ENCODE data around the gene IGSF21.

The IGSF21 gene

DNA sequence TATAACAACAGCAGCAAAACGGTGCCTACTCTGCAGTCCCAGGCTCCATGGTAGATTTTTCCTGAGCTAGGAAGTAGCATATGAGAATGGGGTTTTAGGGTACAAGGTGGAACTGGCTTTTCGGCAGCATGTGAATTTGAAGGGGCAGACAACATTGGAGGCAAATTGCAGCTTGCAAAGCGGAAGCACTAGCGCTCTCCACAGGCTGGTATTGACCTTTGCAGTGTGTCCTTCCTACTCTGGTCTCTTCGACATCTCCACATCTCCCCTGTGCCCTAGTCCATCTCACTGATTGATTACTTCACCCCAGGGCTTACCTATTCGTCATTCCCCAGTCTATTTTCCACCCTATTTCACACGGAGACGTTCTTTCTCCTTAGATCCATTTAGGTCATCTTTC, 13.0 kb downstream of the IGSF21 start:
- no peak for DNase-seq

DNA sequence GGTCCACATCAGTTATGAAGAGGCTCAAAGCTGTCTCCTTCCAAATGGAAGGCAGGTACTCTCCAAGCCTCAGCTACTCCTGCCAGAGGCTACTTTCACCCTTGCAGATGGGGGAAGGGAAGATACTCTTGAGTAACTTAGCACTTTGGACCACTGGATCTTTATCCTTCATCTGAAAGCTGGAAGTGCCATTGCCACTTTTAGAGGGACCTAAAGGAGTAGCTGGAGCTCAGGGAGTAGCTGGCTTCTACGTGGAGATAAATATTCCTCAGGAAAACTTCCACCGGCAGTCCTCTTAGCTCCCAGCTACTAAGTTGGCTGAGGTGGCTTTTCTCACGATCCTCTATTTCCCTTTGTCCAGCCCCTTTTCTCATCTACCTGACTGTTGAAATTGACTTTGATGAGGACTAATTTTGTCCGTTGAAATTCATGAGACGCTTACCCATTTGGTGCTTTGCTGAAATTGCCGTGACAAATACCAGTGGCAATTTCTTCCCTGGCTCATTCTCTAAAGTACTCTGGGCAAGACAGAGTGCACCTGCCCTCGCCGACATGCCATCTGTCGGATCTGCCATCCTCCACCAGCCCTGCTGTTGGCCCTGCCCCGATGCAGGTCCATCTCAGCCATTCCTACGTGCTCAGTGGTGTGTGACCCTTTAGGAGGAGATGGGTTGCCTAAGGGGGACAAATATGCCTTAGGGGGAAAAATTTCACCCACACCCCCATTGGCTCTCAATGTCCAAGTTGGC, 13.6 kb downstream of the IGSF21 start:
- no peak for DNase-seq

DNA sequence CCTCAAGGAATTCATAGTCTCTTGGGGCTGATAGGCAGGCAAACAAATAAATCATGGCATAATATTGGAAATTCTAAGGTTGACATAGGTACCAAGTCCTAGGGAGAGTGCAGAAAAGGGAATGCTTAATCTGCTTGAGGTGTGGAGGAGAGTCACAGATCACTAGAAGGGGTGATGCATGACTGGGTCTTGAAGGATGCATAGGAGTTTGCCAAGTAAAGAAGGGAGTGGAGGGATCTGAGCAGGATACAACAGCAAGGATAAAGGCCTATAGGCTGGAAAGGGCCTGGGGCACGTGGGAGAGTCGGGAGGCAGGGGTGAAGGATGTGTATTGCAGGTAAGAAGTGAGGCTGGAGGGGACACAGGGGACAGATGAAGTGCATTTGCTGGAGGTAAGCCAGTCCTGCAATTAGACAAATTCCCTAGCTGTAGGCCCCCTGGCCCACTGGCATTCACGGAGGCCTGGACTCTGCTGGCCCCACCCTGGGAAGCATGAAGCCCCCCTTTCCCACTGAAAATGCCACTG, 15.9 kb downstream of the IGSF21 start:
- DNase-seq: no peak

DNA sequence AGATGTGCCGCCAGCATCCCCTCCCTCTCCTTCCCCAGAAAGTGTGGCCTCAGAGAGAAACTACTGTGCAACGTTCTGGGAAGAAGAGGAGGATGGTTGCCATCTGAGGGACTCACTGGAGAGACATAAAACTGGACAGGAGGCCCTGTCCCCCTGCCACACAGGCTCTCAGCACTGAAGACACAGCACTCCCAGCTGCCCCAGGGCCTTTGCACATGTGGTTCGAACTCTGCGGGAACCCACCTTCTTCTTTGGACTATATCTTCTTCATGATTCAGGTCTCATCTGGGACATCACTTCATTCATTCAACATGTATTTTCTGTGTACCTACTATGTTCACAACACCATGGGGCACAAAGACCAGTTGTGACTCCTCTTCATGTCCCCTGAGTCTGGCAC, 17.4 kb downstream of the IGSF21 start:
- DNase-seq: no peak

DNA sequence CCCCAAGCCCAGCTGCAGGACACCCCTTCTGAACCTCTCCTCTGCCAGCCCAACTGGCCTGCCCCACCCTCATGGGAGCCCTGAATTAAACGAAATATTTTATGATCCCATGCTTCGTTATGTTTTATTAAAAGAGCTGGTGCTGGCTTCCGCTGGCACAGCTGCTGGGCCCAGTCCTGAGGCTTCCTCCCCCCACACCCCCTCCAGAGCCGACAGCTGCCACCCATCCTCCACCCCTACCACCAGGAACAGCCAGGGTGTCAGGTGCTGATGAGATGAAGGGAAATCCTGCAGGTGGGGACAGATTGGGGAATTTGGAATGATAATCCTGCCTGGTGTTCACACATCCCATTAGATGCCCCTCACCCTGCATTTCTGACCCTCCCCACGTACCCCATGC, 19.0 kb downstream of the IGSF21 start:
- no peak for DNase-seq

DNA sequence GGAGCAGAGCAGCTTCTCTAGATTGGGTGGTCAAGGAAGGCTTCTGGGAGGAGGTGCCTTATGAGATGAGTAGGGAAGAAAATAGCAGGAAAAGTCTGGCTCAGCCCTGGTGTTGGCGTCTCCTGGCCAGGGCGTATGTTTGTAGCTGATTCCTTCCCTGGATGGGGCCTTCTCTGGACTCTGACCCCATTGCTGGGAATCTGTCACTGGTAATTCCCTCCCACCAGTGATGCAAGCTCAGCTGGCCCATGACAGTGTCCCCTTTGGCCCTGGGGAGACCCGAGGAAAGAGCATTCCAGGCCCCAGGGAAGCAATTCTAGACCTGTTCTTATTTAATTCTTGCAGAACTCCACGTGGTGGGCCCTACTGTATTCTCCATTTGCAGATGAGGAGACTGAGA, 20.7 kb downstream of the IGSF21 start:
- no peak for DNase-seq

DNA sequence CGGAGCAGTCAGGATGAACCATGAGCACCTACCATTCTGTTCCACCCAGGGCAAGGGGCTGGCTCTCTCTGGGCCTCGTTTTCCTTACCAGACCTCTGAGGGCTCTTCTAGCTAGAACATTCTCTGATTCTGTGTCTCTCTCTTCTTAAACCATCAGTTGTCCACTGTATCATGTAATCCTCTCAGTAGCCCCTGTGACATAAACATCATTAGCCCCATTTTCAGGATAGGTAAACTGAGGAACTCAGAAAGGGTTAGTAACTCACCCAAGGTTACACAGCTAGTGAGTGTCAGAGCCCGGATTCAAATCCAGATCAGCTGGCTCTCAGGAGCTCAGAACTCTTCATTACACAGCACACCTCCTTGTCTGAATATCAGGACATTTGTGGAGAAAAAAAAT, 22.8 kb downstream of the IGSF21 start:
- no peak for DNase-seq

DNA sequence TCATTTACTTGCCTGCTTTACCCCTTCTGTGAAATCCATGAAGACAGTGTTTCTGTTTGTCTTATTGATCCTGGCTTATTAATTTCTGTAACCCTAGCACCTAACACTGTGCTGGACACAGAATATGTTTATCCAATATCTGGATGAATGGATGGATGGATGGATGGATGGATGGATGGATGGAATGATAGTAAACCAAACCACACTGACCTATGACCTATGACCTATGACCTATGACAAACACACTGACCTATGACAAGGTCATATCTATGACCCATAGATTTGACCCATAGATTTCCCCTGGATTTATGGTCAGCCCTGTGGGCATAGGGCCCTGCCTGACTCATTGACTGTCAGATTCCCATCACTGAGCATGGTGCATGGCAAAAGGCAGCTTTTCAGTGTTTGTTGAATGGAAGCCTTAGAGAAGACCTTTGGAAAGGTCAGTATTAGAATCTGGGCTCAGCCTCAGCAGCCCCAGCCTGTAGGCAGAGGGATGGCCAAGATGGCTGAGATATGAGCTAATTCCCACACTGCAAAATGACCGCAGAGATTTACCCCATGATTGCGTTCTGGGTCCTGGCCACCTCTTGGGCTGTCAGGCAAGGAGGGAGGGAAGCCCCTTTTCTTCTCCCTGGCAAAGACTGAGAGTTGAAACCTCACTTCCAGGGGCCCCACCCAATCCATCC, 24.6 kb downstream of the IGSF21 start:
- DNase-seq: no peak

DNA sequence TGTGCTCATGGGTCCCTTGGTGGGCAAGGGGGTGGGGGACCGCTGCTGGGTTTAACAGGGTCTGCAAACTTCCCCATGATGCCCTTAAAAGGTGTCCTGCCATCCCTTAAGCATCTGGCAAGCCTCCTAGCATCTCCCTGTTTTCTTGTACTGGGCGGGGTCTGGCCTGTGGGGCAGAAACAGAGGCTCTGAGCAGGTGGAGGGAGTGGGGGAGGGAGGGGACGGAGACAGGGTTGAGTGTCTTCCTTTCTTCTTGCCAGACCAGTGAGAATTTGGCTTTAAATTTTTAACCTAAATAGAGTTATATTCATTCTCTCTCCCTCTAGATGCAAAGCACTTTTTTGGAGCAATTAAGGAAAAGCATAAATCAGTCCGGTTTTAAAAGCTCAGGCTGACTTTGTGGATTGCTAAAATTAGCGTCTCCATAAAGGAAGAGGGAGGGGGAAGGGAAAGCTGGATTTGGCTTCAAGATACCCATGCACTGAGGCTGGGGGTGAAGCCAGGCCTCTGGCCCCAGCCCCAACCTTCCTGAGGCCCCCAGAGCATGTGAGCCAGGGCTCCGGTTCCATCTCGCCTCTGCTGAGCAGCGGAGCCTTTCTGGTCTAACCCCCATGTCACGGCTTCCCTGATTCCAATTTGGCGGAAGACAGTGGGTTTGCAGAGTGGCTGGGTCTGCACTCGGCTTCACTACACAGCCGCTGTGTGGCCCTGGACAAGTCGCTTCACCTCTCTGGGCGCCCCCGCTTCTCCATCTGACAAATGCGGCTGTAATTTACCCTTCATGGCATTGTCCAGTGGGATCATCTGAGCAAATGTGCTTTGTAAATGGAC, 25.3 kb downstream of the IGSF21 start:
- DNase-seq: no peak

DNA sequence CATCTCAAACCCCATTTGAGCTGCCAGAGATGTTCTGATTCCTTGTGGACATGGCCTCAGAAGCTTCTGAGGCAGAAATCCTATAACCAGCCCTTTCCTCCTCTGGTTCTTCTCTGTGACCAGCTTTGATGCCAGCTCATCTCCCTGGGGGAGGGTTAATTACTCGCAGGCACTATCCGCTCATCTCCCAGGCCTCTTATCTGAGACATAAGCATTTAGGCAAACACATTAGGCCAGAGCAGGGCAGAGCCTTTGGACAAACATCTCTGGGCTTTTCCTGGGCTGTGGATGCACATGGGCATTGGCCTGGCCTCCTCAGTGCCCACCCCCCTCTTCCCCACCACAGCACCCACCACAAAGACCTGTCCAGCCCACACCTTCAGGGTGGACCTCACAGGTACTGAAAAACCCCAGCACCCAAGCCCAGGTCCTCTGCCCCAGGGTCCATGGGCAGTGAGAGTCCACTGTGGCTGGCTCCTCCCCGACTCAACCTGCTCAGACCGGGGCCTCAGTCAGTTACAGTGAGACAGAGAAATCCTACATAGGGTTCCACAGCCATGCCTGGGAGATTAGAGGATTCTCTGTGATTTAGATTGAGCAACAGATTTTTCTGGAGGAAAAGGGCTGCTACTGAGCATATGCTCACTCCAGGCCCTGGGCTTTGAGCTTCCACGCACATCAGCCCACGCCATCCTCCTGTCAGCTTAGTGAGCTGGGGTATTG, 26.9 kb downstream of the IGSF21 start:
- no peak for DNase-seq

DNA sequence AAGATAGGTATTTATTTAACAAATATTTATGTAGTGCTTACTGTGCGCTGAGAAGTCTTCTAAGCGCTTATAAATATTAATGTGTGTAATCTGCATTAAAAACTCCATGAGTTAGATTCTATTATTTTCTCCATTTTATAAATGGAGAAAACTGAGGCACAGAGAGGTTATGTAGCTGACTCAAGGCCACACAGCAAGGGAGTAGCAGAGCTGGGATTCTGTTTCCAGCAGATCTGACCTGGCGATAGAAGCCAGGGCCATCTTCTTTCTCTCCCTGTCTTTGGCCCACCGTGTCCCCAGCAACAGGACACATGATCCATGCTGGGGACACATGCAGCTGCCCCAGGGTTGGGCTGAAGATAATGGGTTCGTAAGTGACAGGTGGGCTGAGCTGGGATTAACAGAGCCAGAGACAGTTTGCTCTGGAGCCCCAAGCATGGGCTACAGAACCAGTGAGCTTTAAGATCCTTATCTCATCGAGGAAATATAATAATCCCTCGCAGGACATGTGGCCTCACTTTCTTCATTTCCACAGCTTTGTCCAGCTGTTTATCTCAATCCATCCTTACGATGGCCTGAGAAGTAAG, 30.3 kb downstream of the IGSF21 start:
- no peak for DNase-seq

DNA sequence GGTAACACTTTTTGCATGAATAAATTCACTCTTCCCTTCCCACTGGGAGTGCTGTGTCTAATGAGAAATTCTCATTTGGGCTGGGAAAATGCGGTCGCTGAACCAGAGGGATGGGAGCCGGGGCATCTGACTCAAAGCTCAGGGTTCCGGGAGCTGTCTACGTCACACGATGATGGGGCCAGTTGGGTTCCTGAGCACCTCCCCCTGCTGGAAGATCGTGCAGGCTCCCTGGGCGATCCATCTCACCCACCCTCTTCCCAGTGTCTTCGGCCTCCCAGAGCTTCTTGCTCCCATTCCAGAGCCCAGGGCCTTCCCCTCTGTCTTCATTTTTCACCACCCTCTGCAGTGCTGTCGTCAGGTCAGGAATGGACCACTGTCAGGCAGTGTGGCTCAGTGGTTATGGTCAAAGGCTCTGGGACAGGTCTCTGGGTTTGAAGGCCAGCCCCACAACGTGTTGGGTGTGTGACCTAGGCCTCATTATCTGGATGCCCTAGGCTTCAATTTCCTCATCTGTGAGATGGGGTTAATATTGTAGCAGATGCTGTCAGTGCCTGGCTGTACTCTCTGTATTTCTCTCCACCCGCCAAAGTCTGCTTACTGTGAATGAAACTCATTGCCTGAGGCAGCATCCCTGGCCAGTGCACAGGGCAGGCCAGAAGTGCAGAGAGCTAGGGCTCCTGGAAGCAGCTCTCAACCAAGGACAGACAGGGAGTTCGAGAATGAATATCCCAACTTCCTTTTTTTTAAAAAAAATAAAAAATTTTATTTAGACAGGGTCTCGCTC, 31.8 kb downstream of the IGSF21 start:
- no peak for DNase-seq

DNA sequence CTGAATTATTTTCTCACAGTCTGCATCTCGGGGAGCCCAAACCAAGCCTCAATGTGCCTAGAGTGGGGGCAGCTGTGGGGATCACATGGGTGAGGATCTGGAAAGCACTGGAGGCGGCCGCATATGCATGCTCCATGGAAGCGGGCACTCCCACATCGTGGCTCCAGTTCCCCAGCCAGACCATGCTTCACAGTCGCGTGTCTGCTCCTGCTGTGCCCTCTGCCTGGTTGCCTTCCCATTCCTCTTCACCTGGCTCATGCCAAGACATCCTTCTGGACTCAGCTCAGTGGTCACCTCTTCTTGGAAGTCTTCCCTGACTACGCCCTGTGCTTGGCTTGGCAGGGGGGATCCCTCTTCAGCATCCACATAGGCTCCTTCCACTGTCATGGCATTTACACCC, 32.8 kb downstream of the IGSF21 start:
- no peak for DNase-seq

DNA sequence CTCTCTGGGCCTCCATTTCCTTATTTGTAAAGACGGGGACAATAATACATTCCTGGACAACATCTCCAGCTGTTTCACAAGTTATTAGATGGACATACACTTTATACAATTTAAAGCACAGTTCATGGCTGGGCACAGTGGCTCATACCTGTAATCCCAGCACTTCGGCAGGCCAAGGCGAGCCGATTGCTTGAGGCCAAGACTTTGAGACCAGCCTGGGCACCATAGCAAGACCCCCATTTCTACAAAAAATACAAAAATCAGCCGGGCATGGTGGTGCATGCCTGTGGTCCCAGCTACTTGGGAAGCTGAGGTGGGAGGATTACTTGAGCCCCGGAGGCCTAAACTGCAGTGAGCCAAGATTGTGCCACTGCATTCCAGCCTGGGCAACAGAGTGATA, 34.1 kb downstream of the IGSF21 start:
- DNase-seq: no peak

DNA sequence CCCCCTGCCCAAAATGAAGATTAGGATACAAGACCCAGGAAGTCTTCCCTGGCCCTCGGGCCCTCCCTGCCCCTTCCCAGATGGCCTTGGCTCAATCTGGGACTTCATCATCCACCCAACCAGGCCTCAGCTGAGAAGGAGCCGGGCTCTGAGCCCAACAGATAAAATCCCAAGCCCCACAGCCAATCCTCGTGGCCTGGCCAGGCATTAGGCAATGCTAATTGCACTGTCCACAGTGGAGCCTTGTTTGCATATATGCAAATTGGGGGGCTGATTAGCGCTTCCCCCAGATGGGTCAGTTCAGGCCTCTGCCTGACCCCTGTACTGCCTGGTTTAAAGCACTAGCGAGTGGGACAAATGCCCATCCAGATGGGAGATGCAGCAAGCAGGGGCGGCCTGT, 34.9 kb downstream of the IGSF21 start:
- no peak for DNase-seq

DNA sequence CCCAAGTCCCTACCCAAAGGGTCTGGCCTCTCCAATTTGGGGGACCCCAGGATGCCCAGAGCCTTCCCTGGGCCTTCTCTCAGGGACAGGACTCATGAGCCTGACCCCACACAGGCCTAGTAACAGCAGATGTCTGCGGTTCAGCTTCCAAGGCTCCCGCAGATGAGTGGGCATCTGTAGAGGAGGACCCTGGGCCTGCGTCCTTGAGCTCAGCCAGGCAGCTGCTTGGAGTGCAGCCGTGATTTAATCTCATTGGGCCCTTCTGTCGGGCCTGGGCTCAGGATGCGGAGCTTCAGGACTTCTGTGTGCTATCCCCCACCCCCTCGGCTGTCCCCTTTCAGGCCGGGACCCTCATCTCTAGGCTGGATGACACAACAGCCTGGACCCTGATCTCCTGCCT, 35.4 kb downstream of the IGSF21 start:
- DNase-seq: no peak

DNA sequence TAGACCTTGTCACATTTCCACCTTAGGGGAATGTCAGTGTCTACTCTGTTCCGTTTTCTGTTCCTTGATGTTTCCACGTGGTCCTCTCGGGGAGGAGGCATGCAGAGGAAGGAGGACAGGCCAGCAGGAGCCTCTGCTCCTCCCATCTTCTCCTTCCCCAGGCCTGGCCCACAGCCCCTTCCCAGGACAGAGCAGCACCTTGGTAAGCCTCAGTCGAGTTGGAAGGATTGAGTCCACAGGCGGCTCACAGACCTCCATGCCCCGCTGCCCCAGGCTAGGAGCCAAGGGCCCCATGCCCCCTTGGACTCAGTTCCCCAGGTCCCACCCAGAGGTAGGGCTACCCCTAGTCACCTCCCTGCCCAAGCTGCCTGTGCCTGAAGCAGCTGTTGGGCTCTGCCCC, 36.5 kb downstream of the IGSF21 start:
- no peak for DNase-seq

DNA sequence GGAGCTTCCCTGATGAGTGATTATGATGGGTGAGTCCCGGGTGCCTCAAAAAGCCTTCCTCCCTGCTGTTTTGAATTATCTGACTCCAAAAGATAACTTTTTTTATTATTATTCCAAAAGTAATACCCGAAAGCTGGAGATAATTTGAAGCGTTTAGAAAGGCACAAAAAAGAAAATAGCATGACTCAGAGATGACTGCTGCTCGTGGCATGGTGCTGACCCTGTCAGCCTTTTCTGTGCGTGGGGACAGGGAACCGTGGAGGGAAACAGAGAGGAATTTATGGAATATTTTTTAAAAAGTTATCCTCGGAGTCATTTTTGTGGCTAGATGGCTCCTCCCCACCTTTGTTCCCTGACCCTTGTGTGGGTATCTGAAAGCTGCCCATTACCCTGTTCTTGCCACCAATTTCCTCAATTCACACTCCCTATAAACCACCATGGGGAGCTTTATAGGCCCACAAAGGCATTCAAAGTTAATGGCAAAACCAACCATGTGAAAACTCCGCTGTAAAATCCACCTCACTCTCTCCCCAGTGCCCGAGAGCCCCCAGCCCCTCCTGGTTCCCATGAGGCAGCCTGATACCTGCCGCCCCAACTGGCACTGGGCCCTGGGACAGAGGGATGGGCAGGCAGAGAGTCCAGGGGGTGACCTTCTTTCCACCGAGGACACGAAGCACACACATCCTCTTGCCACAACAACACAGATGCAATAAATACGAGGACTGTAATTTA, 37.5 kb downstream of the IGSF21 start:
- DNase-seq: no peak

DNA sequence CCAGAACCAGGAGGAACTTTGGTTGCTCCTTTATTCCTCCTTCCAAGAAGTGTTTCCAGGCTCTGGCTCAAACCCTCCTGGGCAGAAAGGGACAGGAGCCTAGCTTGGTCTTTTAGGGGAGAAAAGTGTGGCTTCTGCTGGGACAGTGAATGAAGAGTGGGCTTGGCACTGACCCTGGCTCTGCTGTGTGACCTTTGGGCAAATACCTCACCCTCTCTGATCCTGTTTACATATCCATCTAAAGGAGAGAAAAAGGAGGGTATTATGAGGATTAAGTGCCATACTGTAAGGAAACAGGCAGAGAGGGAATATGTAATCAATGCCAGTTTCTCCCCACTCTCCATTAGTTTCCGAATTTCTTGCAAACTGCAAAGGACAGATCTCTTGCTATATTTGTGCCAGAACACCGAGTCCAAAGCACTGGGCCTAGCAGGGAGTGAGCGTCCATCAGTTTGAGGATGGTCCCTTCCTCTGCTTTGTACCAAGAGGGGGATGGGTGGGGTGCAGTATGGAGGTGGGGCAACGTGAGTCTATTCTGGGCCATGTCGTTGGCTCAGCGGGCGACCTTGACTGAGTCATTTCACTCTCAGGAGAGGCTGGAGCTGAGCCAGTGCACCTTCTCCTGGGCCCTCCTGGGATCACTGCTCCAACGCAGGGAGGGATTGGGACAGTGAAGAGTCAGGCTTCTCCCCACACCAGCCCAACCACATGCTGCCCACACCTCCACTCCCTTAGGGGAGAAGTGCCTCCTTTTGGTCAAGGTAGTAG, 38.4 kb downstream of the IGSF21 start:
- no peak for DNase-seq

DNA sequence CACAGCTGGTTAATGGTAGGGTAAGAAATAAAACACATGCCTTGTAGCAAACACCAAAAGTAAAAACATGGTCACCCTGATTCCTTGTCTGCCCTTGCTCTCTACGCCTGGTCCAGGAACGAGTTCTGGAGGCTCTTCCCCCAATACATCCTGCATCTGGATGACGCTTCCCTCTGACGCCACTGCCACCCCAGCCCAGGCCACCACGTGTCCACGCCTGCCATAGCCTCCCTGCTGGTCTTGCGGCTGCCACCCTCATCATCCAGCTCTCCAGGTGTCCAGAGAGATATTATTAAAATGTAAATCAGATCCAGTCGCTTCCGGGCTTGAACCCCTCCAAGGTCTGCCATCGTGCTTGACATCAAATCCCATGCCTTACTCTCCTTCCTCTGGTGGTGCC, 39.3 kb downstream of the IGSF21 start:
- DNase-seq: no peak

Measured in hippocampal formation (tissue), 2 donors.